GM12878 (cell line): Measurements from ENCODE around the gene FBF1. TPM values are rescaled to one million over a fixed set of nuclear protein-coding genes. Genes with fewer than 3 reads are reported as not detected.

Source experiments
- ATAC-seq: fragments of 200-7000 bp; cut with Tn5 transposase; 3 replicates; pipeline ENCODE4 v1.9.1; 2020; ENCODE audit warnings: mild to moderate bottlenecking, moderate library complexity
- Bru-seq: library from RNA; stranded (reverse); fragments of 400-500 nt; gene quantifications from one replicate; lab custom pipeline; 2021; lab: Mats Ljungman, UMichigan
- BruChase-seq, 2 experiments: library from RNA; stranded (reverse); fragments of 400-500 nt; gene quantifications; one replicate each; lab custom pipeline; 2021; lab: Mats Ljungman, UMichigan
- BruUV-seq: library from RNA; stranded (reverse); fragments of 400-500 nt; replicated peaks from 2 replicates; lab custom pipeline; 2021; lab: Mats Ljungman, UMichigan
- CTCF ChIA-PET: fragments of 300-600 bp; sonication (Branson Sonifier 250); formaldehyde crosslinking; extraction: SDS; loops from one replicate; lab custom pipeline; 2021; ENCODE audit warnings: inconsistent platforms; lab: Yijun Ruan, JAX
- POLR2A ChIA-PET: fragments of 350-600 bp; formaldehyde crosslinking; extraction: SDS; loops from one replicate; lab custom pipeline; 2021; ENCODE audit warnings: inconsistent platforms; lab: Charles Lee
- RAD21 ChIA-PET: fragments of 300-600 bp; sonication (Branson Sonifier 250); formaldehyde crosslinking; loops from one replicate; lab custom pipeline; 2023; ENCODE audit warnings: antibody characterized with exemption; ENCODE audit not compliant: unreplicated experiment; lab: Charles Lee
- SMC1A ChIA-PET: fragments of 300-600 bp; sonication (Branson Sonifier 250); formaldehyde crosslinking; loops from one replicate; lab custom pipeline; 2023; ENCODE audit not compliant: unreplicated experiment, uncharacterized antibody; lab: Charles Lee
- DNase-seq: peaks from one replicate; pipeline ENCODE4 v3.0.0-alpha.2; 2011; ENCODE audit warnings: low read depth, low spot score
- FAIRE-seq: peaks from 3 replicates; lab custom pipeline; 2011; peaks lifted over from hg19 to GRCh38; lab: Jason Lieb, UNC
- H2AFZ ChIP-seq: 2 replicates; pipeline ENCODE4 v1.6.0; 2011; ENCODE audit warnings: low read depth, low read length, control low read depth; ENCODE audit not compliant: control insufficient read depth
- H3K27ac ChIP-seq: 2 replicates; pipeline ENCODE4 v1.5.1; 2011; ENCODE audit warnings: control low read depth; ENCODE audit not compliant: control insufficient read depth, insufficient read depth
- H3K27me3 ChIP-seq, 2 experiments: replicated peaks in 1 of 2; 2 replicates each; pipeline versions ENCODE4 v1.6.0 to v1.6.1; 2011; ENCODE audit warnings: low read length in 1 of 2; ENCODE audit not compliant: control insufficient read depth in 2 of 2, insufficient read depth in 2 of 2
- H3K36me3 ChIP-seq, 2 experiments: 2 replicates each; pipeline ENCODE4 v1.5.1; 2011; ENCODE audit warnings: low read length in 1 of 2; ENCODE audit not compliant: control insufficient read depth in 2 of 2, insufficient read depth in 2 of 2
- H3K4me1 ChIP-seq: 2 replicates; pipeline ENCODE4 v1.6.1; 2011; ENCODE audit warnings: mild to moderate bottlenecking, low read length, moderate library complexity, mixed read lengths; ENCODE audit not compliant: control insufficient read depth, insufficient read depth
- H3K4me2 ChIP-seq: 2 replicates; pipeline ENCODE4 v1.6.0; 2011; ENCODE audit warnings: control low read depth; ENCODE audit not compliant: control insufficient read depth, insufficient read depth
- H3K4me3 ChIP-seq: fragments of 200-600 bp; sonication (generic); 2 replicates; pipeline ENCODE4 v1.5.1; 2016
- H3K79me2 ChIP-seq: 2 replicates; pipeline ENCODE4 v1.6.0; 2011; ENCODE audit warnings: low read length; ENCODE audit not compliant: control insufficient read depth, insufficient read depth
- H3K9ac ChIP-seq: 2 replicates; pipeline ENCODE4 v1.8.0; 2011; ENCODE audit warnings: low read length, control low read depth, mixed read lengths; ENCODE audit not compliant: control insufficient read depth, insufficient read depth
- H3K9me3 ChIP-seq: replicated peaks from 3 replicates; pipeline ENCODE4 v1.5.1; 2011; ENCODE audit warnings: mild to moderate bottlenecking, low read length; ENCODE audit not compliant: control insufficient read depth, insufficient read depth
- H4K20me1 ChIP-seq: 2 replicates; pipeline ENCODE4 v1.6.0; 2011; ENCODE audit not compliant: control insufficient read depth, insufficient read depth
- BCLAF1 ChIP-seq: fragments of 450-650 bp; IDR thresholded peaks from 2 replicates; pipeline ENCODE4 v1.6.1; 2017; ENCODE audit warnings: antibody characterized with exemption, mild to moderate bottlenecking, moderate library complexity
- CREM ChIP-seq: IDR thresholded peaks from 2 replicates; pipeline ENCODE4 v1.6.1; 2014; ENCODE audit warnings: antibody characterized with exemption, low read depth
- CTCF ChIP-seq, 3 experiments: IDR thresholded peaks in 2 of 3; conservative IDR thresholded peaks in 1 of 3; 2 replicates each; pipeline ENCODE4 v1.5.1; 2011; ENCODE audit warnings: low read depth in 3 of 3, low read length in 3 of 3, mild to moderate bottlenecking in 3 of 3, control low read depth in 2 of 3, moderate library complexity in 2 of 3, inconsistent platforms in 1 of 3, mixed read lengths in 1 of 3; ENCODE audit not compliant: control insufficient read depth in 2 of 3, insufficient read depth in 1 of 3; ENCODE audit errors: extremely low read depth in 1 of 3
- KAT2A ChIP-seq: conservative IDR thresholded peaks from 2 replicates; pipeline ENCODE4 v1.6.1; 2011; ENCODE audit warnings: low read depth, low read length; ENCODE audit not compliant: control insufficient read depth
- MYC ChIP-seq: IDR thresholded peaks from 2 replicates; pipeline ENCODE4 v1.6.1; 2011; ENCODE audit warnings: mild to moderate bottlenecking, low read length, moderate library complexity, inconsistent platforms; ENCODE audit not compliant: insufficient read depth, insufficient replicate concordance, insufficient read length, severe bottlenecking
- NBN ChIP-seq: fragments of 450-650 bp; IDR thresholded peaks from 2 replicates; pipeline ENCODE4 v1.6.1; 2016
- NRF1 ChIP-seq: conservative IDR thresholded peaks from 2 replicates; pipeline ENCODE4 v1.6.1; 2011; ENCODE audit warnings: mild to moderate bottlenecking, low read depth, low read length, improper control_type of control experiment
- RAD51 ChIP-seq: fragments of 450-650 bp; IDR thresholded peaks from 2 replicates; pipeline ENCODE4 v1.6.1; 2016; ENCODE audit warnings: moderate library complexity, mild to moderate bottlenecking, inconsistent platforms
- RELB ChIP-seq: fragments of 450-650 bp; IDR thresholded peaks from 2 replicates; pipeline ENCODE4 v1.6.1; 2017; ENCODE audit warnings: low read depth, mild to moderate bottlenecking, moderate library complexity
- RFX5 ChIP-seq: IDR thresholded peaks from 2 replicates; pipeline ENCODE4 v1.6.1; 2011; ENCODE audit warnings: low read depth, low read length, improper control_type of control experiment
- SP1 ChIP-seq: IDR thresholded peaks from one replicate; pipeline ENCODE4 v1.6.1; 2011; ENCODE audit warnings: low read depth, low read length
- SREBF2 ChIP-seq: IDR thresholded peaks from 2 replicates; pipeline ENCODE4 v1.6.1; 2012; ENCODE audit warnings: mild to moderate bottlenecking, low read length
- YBX1 ChIP-seq: fragments of 450-650 bp; IDR thresholded peaks from 2 replicates; pipeline ENCODE4 v1.6.1; 2016; ENCODE audit warnings: antibody characterized with exemption
- WGBS: methylation state at CpG from one replicate; pipeline ENCODE4 v1.1.6; 2016; ENCODE audit warnings: low lambda C conversion rate; ENCODE audit not compliant: insufficient replicate concordance, insufficient coverage; ENCODE audit errors: missing lambda C conversion rate; 5-methylcytosine and 5-hydroxymethylcytosine counted together
- in situ Hi-C: fragments of 300-500 bp; cut with MboI; formaldehyde crosslinking; loops from 9 replicates; pipeline ENCODE4 v1.14.3; 2018; ENCODE audit warnings: mixed read lengths
- intact Hi-C: fragments of 100-400 bp; cut with micrococcal nuclease; formaldehyde crosslinking; loops from one replicate; pipeline ENCODE4 v1.14.2; 2022; ENCODE audit not compliant: unreplicated experiment
- long read RNA-seq, 2 experiments: library from polyadenylated mRNA; unstranded; transcript quantifications; one replicate each; pipeline ENCODE4 v2.0.0, GENCODE V29; 2019 to 2020
- polyA minus RNA-seq, 3 experiments: library from RNA; depleted of rRNA, polyadenylated mRNA; stranded (reverse); fragments of >200 nt; gene quantifications; 2 replicates each; pipeline ENCODE4 v1.2.3, GENCODE V29; 2011
- polyA plus RNA-seq, 11 experiments: library from polyadenylated mRNA; depleted of rRNA in 4 of 11; unstranded in 6 of 11; stranded (reverse) in 5 of 11; fragments of >200 nt; fragmentation: Nextera tagmentation in 4 of 11; fragmentation: Illumina TruSeq in 1 of 11; extraction: Ambion mirVana in 4 of 11; extraction: Trizol in 1 of 11; gene quantifications; 1 replicate in 1 of 11; 2 replicates in 10 of 11; pipeline versions ENCODE4 v1.2.1 to v1.2.3, GENCODE V29; 2011 to 2016; ENCODE audit warnings: inconsistent platforms in 2 of 11, missing spikeins in 2 of 11, low read depth in 1 of 11
- total RNA-seq, 4 experiments: library from RNA; depleted of rRNA in 3 of 4; stranded (reverse); fragments of >200 nt in 3 of 4; fragmentation: Illumina TruSeq in 1 of 4; extraction: Trizol in 1 of 4; gene quantifications; 2 replicates each; pipeline versions ENCODE4 v1.2.1 to v1.2.3, GENCODE V29; 2013 to 2021

The FBF1 gene
- total RNA-seq (2013; cell fraction: nucleolus; rRNA removed), result 17.4 and 18.4 TPM in 2 replicates
- total RNA-seq (2014; rRNA removed), result 11.2 and 13.3 TPM in 2 replicates
- 5.8 and 6.5 TPM in 2 replicates for total RNA-seq (2014; rRNA removed; fragmentation: Illumina TruSeq; extraction: Trizol)
- total RNA-seq (2021), result 10.4 and 11.3 TPM in 2 replicates
- 3.5 TPM for polyA plus RNA-seq (2011; ENCODE audit: low read depth)
- 0.88 and 2.2 TPM in 2 replicates for polyA plus RNA-seq (2011; rRNA removed)
- 1.3 and 2.4 TPM in 2 replicates for polyA plus RNA-seq (2011; cell fraction: cytosol; rRNA removed)
- polyA plus RNA-seq (2011; cell fraction: nucleus; rRNA removed), result 11.6 and 12.5 TPM in 2 replicates
- 4.8 and 5.2 TPM in 2 replicates for polyA plus RNA-seq (2012)
- 1.2 and 4.2 TPM in 2 replicates for polyA plus RNA-seq (2014; fragmentation: Illumina TruSeq; extraction: Trizol)
- under 1 TPM; 0.29 to 0.35 TPM for polyA plus RNA-seq (2014; fragmentation: Nextera tagmentation; extraction: Ambion mirVana)
- 10.1 and 10.7 TPM in 2 replicates for polyA plus RNA-seq (2014; rRNA removed)
- polyA plus RNA-seq (2016; fragmentation: Nextera tagmentation; extraction: Ambion mirVana), result 10 to 100 TPM in 1 of 2 experiments, 1 to 10 TPM in 1; 8.1 to 15.0 TPM
- 3.0 and 4.8 TPM in 2 replicates for polyA minus RNA-seq (2011; rRNA and poly(A)+ RNA removed)
- polyA minus RNA-seq (2011; cell fraction: cytosol; rRNA and poly(A)+ RNA removed), result 1.7 and 1.9 TPM in 2 replicates
- 5.7 and 7.6 TPM in 2 replicates for polyA minus RNA-seq (2011; cell fraction: nucleus; rRNA and poly(A)+ RNA removed)
- percentile 37 among the genes with signal in this experiment for Bru-seq, nascent RNA
- percentile 36 among the genes with signal in this experiment for BruChase-seq, experiment 1, labeled RNA remaining after a 6-hour chase
- percentile 35 among the genes with signal in this experiment for BruChase-seq, experiment 2, labeled RNA remaining after a 2-hour chase
- long read RNA-seq, experiment 1, result 0 reads
- long read RNA-seq, experiment 2, result 0 reads

DNA sequence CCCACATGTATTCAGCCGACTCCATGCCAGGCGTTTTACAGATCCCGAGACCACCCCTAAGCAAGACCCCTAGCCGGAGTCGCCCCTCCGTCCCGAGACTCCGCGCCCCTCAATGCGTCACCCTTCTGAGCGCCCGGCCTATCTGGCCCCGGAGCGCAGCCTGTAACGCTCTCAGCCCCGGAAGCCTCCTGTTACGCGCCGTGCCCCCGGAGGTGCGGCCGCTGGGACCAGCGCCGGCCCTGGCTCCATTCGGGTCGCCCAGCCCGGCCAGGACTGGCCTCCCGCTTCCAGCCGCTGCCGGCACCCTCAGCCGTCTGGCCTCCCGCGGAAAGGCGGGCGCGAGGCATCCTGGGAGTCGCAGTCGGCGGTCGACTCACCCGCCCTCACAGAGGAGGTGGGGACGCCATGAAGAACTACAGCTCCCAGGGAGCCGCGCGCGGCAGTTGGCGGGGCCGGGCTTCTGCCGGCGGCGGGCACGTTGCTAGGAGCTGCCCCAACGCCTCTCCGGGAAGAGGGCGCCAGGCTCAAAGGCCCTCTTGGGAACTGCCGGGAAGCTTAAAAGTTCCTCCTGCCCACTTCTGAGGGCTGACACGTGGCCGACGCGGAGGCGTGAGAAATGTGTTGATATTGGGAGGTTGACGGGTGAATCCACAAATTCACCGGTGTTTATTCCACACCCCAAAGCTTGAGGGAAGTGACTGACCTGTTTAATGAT is at the start of gene FBF1:
Gene FBF1, minus strand, starts transcription at position 316 of the 715 bp plus-strand sequence. CDS start 2,893 bp downstream, outside the sequence.
- Histone ChIP-seq H3K27ac (peak within 1 kb of the TSS; percentile 65), H3K4me1 (no peaks in the 10 kb centered on the region), H3K4me3 (peak within 1 kb of the TSS; percentile 85), H3K9me3 (no peaks in the 10 kb centered on the region), H3K4me2 (peak within 1 kb of the TSS; percentile 91), H2AFZ (peak within 1 kb of the TSS; percentile 96), H3K27me3 (no peaks in the 10 kb centered on the region), H3K36me3 (no peaks in the 10 kb centered on the region), H4K20me1 (no peaks in the 10 kb centered on the region), H3K79me2 (no peaks in the 10 kb centered on the region), H3K9ac (peak within 1 kb of the TSS; percentile 85)
- no TSS peak for BruUV-seq
- peak; percentile 97 for FAIRE-seq
- peak; percentile 46 for DNase-seq
- RAD21 ChIA-PET, result interaction anchor here (1.1 to 1.3 kb wide), 6 partner anchors 16 to 82 kb away, joined by 3 to 8 read pairs (median 4); partner anchors contain the start of genes ACOX1 and TEN1
- in situ Hi-C loops (no loop called here), intact Hi-C loops (loop anchor here (5.0 kb wide), 1 partner anchor 56 kb away; no protein-coding TSS in a partner anchor)
- CTCF ChIA-PET, result interaction anchor here (0.9 to 1.4 kb wide), 3 partner anchors 35 to 80 kb away, joined by 3 to 9 read pairs (median 5); no protein-coding TSS in a partner anchor
- SMC1A ChIA-PET, result interaction anchor here (1.2 to 1.4 kb wide), 3 partner anchors 36 to 70 kb away, joined by 3 to 4 read pairs (median 3); partner anchors contain the start of genes CDK3 and MRPL38
- peak; percentile 100 for ATAC-seq
- WGBS, result under 1% methylated on average over 49 of the region's 63 CpGs
- POLR2A ChIA-PET, result interaction anchor here (0.6 to 1.4 kb wide), 4 partner anchors 12 to 401 kb away, joined by 3 to 5 read pairs (median 4); partner anchors contain the start of genes ACOX1 and TEN1
- TF ChIP-seq SP1 (no peak), RFX5 (no peak), RELB (no peak), KAT2A (no peak), NRF1 (no peak), NBN (no peak), CTCF (IDR thresholded peaks at IDR 0.05 in 2 of 3, conservative IDR thresholded peaks at IDR 0.05 in 1 of 3; ENCODE audit: control insufficient read depth in 2 of 3, extremely low read depth in 1 of 3, insufficient read depth in 1 of 3, low read depth in 3 of 3, low read length in 3 of 3) (no peak), YBX1 (no peak), CREM (peak; percentile 68; the same call in 1 of the 2 replicates), SREBF2 (no peak), RAD51 (no peak), BCLAF1 (no peak), MYC (no peak)
